ENCODE measurements around the gene MGAT3.

MGAT3 gene

DNA sequence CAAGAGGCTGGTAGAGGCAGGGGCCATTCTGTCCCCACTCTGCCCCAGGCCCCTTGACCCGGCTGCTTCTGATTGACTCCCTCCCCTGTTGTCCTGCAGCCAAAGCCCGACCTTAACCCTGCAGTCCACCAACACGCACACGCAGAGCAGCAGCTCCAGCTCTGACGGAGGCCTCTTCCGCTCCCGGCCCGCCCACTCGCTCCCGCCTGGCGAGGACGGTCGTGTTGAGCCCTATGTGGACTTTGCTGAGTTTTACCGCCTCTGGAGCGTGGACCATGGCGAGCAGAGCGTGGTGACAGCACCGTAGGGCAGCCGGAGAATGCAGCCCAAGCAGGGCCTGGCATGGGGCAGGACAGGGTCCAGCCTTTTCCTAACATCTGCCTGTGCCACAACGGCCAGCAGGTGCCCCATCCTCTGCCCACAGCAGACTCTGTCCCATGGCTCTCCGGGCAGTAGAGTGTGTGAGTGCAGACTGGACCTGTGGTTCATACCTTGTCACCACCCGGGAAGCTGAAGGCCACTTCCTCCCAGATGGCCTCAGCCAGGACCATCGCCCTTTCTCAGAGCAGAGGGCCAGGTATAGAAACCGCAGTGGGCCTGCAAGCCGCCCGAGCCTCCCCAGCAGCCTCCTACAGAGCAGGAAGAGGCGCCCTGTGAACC lies 26.8 kb upstream of the MGAT3 start:
- no peak for DNase-seq

- no peak for DNase-seq
Measured at GRCh38 chr22:39430576-39431150, 26.1 kb upstream of the MGAT3 start.

DNA sequence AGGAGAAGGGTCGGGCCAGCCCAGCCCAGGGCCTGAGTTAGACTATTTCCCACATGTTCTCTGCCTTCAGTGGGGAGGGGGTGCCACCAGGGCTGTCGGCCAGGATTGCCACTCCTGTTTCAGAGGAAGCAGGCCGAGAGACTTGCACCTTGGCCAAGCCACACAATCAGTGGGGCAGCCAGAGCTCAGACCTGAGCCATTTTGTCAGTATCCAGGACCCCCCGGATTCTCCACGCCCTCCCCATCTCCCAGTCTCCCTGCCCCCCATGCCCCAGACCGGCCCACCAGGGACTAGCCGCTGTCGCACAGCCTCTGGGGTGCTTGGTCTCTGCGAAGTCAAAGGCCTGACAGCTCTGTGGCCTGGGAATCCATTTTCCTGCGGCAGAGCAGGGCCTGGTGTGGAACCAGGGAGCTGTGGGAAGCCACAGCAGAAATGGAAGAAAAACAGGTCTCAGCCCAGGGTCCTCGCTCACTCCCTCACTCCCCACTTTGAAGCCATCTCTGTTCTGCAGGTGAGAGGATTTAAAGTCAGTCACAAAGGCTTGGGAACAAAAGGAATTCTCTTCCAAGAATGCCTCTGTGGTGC lies 25.5 kb upstream of the MGAT3 start:
- no peak for DNase-seq

- no peak for DNase-seq
Measured at GRCh38 chr22:39431821-39432251, 25.0 kb upstream of the MGAT3 start.

GRCh38 chr22:39432361-39432811 lies 24.4 kb upstream of the MGAT3 start:
- no peak for DNase-seq

- DNase-seq = no peak
Measured at GRCh38 chr22:39433476-39434242, 23.2 kb upstream of the MGAT3 start.

DNA sequence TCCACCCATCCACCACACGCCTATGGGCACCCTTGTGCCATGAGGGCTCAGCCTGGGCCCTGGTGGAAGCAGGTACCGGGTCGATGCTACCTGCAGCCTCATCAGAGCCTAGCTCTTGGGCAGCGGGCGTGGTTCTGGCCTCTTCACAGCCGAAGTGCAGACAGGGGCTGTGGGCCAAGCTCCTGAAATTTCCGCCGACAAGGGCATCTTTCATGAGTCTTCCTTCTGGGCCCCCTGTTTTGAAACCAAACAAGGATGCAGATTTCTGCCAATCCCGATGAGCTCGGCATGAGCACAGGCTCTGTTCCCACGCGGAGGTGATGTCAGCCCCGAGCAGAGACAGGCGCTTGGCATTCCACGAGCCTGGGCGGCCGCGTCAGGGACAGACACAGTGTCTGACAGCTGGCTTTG lies 22.6 kb upstream of the MGAT3 start:
- no peak for DNase-seq

DNA sequence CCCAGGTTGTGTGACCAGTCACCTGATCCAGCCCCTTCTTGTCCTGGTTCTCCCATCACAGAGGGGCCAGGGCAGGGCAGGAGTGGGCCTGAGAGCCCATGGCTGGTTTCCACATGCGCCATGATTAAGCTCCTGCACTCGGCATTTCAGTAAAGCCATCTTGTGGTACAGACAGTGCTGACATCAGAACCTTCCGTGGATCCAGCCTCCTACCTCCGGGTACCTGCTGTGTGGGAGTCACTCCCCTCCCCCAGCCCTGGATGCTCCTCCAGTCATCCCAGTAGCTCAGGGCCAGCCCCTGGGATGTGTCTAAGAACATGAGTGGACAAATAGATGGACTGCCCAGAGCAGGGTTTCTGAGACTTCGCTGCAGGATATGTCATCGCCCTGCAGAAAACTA lies 22.1 kb upstream of the MGAT3 start:
- DNase-seq = no peak

DNA sequence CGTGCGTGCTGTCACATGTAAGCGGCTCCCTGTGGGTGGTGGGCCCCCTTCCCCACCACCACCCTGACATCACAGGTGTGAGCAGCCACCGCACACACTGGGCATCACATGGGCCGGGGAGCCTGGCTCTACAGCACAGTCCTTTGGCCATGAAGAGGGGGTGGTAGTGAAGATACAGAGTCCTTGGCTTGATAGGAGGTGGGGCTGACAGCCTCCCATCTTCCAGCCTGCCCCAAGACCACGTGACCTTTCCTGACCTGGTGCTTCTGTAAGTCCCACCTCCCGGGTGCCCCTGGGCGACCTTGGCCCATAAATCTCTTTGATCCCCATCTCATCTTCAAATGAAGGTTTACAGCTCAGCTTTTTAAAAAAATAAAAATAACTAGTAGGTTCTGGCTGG lies 21.2 kb upstream of the MGAT3 start:
- DNase-seq = no peak

DNA sequence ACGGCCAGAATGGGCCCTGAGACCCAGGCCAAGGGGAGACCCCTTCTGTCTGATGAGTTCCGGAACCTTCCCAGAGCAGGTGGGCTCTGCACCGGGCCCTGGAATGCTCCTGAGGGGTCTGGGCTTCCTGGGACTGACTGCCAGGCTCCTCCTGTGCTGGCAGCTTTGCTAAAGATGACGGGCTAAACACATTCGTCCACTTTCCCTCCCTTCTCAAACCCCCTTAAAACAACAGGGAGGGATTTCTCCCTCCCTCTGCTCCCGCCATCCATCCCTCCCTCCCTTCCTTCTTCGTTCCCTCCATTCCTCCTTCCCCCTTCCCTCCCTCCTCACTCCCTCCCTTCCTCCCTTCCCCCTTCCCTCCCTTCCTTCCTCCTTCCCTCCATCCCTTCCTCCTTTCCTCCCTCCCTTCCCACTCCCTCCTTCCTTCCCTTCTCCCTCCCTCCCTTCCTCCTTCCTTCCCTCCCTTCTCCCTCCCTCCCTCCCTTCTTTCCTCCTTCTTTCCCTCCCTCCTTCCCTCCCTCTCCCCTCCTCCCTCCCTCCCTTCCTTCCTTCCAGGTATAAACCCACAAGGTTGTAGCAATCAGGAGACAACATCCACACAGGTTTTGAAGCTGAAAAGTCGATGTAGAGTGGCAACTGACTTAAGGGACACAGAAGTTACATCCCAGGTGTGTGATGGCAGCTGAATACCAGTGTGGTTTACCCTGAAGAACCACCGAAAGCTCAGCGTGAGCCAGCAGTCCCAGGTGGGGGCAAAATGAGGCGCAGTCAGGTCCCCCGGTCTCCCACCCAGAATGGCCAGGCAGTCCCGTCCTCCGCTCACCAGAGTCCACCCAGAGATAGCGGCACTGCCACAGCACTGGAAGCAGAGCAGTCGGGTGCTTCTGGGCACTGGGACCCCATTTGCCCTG lies 18.8 kb upstream of the MGAT3 start:
- no peak for DNase-seq

DNA sequence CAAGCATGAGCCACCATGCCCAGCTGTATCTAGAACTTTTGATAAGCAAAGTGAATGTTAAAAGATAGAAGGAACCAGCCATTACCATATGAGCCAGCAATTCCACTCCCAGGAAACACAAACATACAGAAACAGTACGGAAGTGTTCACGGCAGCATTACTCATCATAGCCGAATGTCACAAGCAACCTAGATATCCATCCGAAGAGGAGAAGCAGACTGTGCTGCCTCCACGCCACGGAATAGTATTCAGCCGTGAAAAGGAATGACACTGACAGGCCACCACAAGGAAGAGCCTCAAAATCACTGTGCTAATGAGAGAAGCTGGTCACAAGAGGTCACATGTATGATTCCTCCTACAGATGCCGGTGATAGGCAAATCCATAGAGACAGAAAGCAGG lies 17.6 kb upstream of the MGAT3 start:
- no peak for DNase-seq

DNA sequence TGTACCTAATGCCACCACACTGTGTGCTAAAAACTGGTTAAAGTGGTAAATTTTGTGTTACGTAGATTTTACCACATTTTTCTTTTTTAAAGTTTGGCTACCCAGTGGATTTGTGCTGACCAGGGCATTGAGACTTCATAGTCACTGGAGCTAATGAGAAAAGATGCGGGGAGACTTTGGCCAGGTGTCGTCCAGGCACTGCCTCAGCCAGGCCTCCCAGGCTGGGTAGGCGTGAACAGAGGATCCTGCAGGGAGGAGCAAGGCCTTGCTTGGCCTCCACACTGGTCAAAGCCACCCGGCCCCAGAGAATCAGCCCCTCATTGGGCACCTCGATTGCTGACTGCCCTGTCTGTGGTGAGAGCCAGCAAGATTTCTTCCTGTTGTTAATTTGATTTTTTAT lies 13.4 kb upstream of the MGAT3 start:
- DNase-seq = no peak

DNA sequence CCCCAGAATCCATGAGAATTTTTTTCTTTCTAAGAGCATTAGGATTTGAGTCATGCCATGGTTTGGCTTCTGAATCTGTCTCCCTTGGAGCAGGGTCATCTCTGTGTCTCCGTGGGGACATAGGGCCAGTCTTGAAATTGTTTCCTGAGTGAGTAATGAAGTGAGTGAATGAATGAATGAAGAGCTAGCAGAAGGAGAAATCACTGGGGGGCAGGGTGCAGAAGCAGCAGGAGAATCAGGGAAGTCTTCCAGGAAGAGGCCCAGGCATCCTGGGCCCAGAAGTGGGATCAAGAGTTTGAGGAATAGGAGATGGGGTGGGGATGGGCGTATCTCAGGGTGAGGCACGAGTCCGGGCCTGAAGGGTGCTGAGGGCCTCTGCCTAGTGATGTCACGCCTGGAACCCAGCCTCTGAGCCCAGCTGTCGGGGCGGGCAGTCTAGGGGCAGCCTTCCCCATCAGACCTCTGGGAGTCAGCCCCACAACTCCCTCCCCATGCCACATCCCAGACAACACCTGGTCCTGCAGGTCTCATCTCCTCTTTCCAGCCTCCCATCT lies 12.5 kb upstream of the MGAT3 start:
- DNase-seq = no peak

DNA sequence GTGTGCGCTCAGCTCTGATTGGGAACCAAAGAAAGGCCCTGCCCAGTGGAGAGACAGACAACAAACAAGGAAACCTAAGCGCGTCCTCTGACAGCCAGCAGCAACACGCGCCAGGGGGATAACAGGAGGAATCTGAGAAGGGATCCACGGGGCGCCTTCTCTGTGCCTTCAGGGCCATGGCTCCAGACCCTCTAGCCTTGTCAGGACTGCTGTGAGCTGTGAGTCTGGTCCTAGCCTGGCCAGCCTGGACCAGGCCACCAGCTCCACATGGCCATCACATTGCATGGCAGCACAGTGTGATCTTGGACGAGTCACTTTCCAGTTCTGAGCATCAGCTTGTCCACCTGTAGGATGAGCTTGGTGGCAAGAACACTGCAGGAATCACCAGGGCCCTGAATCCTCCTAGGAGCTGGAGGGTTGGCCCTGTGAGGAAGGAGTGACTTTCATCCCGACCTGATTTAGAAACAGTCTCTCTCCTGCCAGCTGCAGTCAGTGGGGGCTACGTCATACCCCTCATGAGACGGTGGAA lies 11.8 kb upstream of the MGAT3 start:
- no peak for DNase-seq

GRCh38 chr22:39445678-39446077 lies 11.1 kb upstream of the MGAT3 start:
- no peak for DNase-seq

DNA sequence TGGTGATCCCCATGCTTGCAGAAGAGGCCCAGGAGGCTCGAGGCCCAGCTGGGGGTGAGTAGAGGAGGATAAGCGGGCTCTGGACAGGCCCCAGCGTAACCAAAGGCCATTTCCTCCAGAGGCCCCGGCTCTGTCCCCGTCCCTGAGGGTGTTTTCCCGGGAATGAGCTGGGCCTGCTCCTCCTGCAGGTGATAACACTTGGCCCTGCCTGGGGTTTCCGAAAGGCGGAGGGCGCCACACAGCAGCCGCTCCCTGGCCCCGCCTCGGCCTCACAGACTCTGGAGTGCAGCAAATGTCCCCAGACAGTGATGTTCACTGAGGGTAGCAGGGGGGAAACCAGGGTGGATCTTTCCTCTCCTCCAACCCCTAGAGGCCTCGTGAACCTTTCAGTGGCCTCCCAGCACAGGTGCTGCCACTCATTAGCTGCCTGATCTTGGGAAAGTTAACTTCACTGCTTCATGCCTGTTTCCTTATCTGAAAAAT lies 10.5 kb upstream of the MGAT3 start:
- no peak for DNase-seq

- DNase-seq = no peak
Measured at GRCh38 chr22:39448205-39449054, 8.4 kb upstream of the MGAT3 start.

DNA sequence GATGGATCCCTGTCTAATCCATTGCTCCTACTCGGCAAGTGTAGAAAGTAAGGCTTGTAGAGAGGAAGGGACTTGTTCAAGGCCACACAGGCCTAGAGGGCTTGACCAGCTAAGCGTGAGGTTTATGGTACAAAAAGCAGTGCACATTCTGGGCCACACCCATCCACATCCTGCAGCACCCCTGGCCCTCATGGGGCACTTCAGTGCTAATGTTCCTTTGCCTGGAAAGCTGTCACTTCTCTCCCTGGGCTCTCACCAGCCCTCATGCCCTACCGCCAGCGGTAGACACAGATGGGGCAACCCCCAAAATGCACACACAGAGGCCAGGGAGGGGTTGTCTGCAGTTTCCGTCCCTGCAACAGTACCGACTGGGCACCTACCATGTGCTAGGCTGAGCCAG lies 7.1 kb upstream of the MGAT3 start:
- no peak for DNase-seq

- no peak for DNase-seq
Measured at GRCh38 chr22:39450258-39450955, 6.4 kb upstream of the MGAT3 start.

DNA sequence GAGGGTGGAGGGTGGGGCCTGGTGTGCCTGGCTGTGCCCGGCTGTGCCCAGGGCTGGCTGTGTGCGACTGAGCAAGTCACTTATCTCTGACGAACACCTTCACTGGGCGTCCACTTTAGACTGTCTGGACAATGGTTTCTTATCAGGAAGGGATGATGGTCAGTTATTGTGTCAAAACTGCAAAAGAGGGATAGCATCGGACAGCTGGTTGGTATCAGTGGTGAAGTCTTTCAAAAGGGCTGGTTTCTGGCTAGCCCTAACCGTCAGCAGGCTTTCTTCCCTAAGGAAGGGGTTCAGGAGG lies 4.1 kb upstream of the MGAT3 start:
- DNase-seq = no peak

Measured in amniotic stem cell (primary cell).